Mucosa of rectum (tissue), 2 donors: ENCODE data around the gene MSH5.
"Not testable (repeated sequence)": the region's sequence is repeated elsewhere in the genome, so short reads cannot be mapped to it uniquely, and the experiment has no call there.

Source experiments
- H3K27ac ChIP-seq, 2 donors: one replicate each; pipeline ENCODE4 v1.7.0; 2013; ENCODE audit warnings: inconsistent platforms in 2 of 2, low read depth in 2 of 2, low read length in 2 of 2
- H3K27me3 ChIP-seq, 2 donors: one replicate each; pipeline ENCODE4 v1.7.0; 2013; ENCODE audit warnings: low read length in 2 of 2; ENCODE audit not compliant: control insufficient read depth in 2 of 2, insufficient read depth in 2 of 2
- H3K36me3 ChIP-seq, 2 donors: one replicate each; pipeline ENCODE4 v1.7.0; 2013; ENCODE audit warnings: low read length in 2 of 2; ENCODE audit not compliant: control insufficient read depth in 2 of 2, insufficient read depth in 2 of 2
- H3K4me1 ChIP-seq, 2 donors: one replicate each; pipeline ENCODE4 v1.7.0; 2013; ENCODE audit warnings: low read length in 2 of 2, mild to moderate bottlenecking in 1 of 2; ENCODE audit not compliant: control insufficient read depth in 2 of 2, insufficient read depth in 2 of 2
- H3K4me3 ChIP-seq, 2 donors: one replicate each; pipeline ENCODE4 v1.7.0; 2013; ENCODE audit warnings: low read length in 2 of 2
- H3K9ac ChIP-seq, 2 donors: one replicate each; pipeline ENCODE4 v1.7.0; 2013; ENCODE audit warnings: low read length in 2 of 2, low read depth in 1 of 2, mild to moderate bottlenecking in 1 of 2
- H3K9me3 ChIP-seq, 2 donors: one replicate each; pipeline ENCODE4 v1.7.0; 2013; ENCODE audit warnings: low read length in 2 of 2; ENCODE audit not compliant: control insufficient read depth in 2 of 2
- donor health status: healthy.
- donor health status: Normal muscosa, but diverticular disease.

Gene MSH5

GRCh38 chr6:31701666-31702404, 38.0 kb upstream of the MSH5 start:
- H3K9me3 ChIP-seq, result no peaks in the 10 kb centered on the region
- peak overlapping the region; percentile 91 to 96 for H3K4me3 ChIP-seq
- H3K27ac ChIP-seq, result peak overlapping the region; percentile 99

DNA sequence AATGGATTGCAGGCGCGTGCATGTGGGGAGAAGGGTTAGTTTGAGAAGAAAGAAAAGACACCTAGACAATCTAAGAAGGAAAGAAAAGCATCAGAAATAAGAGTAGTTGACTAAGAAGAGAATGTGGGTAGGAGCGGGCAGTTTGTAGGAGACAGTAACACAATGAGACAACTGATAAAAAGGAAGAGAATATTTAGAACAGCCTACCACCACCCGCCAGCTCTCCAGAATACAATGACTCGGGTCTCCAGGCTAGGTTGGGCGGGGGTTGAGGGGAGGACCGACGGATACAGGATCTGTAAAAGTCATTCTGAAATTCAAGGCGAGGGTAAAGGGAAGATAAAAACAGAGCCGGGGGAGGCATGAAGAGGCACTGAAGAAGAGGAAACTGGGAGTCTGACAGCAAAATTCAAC, 37.4 kb upstream of the MSH5 start:
- peak overlapping the region; percentile 91 to 96 for H3K4me3 ChIP-seq
- peak overlapping the region; percentile 100 for H3K9ac ChIP-seq
- peak overlapping the region; percentile 99 for H3K27ac ChIP-seq
- peaks cover 11 to 19% of the 10 kb centered on the region in 2 donors for H3K36me3 ChIP-seq
- H3K4me1 ChIP-seq, result peaks cover 17 to 24% of the 10 kb centered on the region in 2 donors
- H3K9me3 ChIP-seq, result no peaks in the 10 kb centered on the region
- H3K27me3 ChIP-seq, result no peaks in the 10 kb centered on the region

More at GRCh38 chr6:31701666-31702404, 38.0 kb upstream of the MSH5 start:
- H3K36me3 ChIP-seq, result peaks cover 16 to 19% of the 10 kb centered on the region in 2 donors
- peak overlapping the region; percentile 100 for H3K9ac ChIP-seq
- H3K27me3 ChIP-seq, result no peaks in the 10 kb centered on the region
- peaks cover 17 to 24% of the 10 kb centered on the region in 2 donors for H3K4me1 ChIP-seq

DNA sequence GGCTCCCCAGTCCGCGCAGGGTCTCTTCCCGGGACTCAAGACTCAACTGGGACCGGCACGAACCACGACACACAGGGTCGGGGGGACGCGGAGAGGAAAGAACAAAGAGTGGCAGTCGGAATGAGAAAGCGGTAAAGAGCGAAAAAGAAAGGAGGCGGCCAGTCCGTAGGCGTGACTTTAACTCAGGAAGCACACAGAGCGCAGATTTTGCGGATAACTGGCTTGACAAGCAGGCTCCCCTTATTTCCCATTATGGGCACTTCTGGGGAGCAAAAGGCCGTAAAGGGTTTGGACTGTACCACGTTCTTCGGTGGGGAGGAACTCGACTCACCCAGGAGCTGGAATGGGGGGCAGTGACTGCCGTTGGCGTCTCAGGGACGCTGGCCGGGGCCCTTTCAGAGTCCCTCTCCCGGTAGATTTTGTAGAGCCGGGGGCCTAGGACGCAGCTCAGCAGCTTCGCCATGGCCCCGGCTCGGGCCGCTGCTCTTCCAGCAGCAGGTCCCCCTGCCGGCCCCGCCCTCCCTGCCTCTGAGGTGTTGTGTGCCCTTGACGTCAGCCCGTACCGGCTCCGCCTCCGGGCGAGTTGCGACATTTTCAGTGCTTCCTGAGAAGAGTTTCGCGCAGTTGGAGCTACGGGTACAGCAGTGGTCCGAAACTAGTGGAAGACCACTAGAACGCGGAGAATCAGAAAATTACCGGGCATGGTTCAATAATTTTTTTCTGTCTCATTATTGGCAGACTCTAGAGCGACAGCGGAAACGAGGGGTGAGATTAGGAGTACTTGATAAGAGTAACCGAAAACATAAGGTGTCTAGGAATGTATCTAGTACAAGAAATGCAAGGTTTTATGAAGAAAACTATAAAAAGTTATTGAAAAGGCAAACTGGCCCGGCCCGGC, 36.7 kb upstream of the MSH5 start, which contains the start of gene ABHD16A:
Gene ABHD16A, minus strand, starts transcription at position 506 of the 898 bp plus-strand sequence. Its CDS starts 43 bp downstream, at position 463.
- Histone ChIP-seq H3K4me3 (peak within 1 kb of the TSS; percentile 91 to 96), H3K36me3 (peaks cover 7 to 15% of the 10 kb centered on the region in 2 donors), H3K4me1 (peaks cover 17 to 24% of the 10 kb centered on the region in 2 donors), H3K27ac (peak within 1 kb of the TSS; percentile 99), H3K9ac (peak within 1 kb of the TSS; percentile 100), H3K9me3 (no peaks in the 10 kb centered on the region), H3K27me3 (no peaks in the 10 kb centered on the region)

DNA sequence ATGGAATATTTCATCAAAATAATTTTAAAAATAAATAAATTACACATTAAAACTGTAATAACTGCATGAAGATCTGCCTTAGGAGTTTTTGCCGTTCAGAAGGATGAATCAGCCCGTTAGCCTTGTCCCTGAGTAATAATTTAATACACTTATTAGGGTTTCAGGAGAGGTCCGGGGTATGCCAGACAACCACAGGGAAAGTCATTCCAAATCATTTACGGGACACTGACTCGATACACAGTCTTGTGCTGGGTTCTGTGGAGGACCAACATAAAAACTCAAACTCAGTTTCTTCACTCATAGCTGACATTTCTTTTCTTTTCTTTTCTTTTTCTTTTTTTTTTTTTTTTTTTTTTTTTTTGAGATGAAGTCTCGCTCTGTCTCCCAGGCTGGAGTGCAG, 33.9 kb upstream of the MSH5 start:
- H3K27ac ChIP-seq, result no peak overlapping the region
- H3K9me3 ChIP-seq, result no peaks in the 10 kb centered on the region
- H3K36me3 ChIP-seq, result peaks cover under 1 to 3% of the 10 kb centered on the region in 2 donors
- peaks cover 18 to 26% of the 10 kb centered on the region in 2 donors for H3K4me1 ChIP-seq
- H3K9ac ChIP-seq, result no peak overlapping the region
- no peak overlapping the region for H3K4me3 ChIP-seq
- H3K27me3 ChIP-seq, result no peaks in the 10 kb centered on the region

DNA sequence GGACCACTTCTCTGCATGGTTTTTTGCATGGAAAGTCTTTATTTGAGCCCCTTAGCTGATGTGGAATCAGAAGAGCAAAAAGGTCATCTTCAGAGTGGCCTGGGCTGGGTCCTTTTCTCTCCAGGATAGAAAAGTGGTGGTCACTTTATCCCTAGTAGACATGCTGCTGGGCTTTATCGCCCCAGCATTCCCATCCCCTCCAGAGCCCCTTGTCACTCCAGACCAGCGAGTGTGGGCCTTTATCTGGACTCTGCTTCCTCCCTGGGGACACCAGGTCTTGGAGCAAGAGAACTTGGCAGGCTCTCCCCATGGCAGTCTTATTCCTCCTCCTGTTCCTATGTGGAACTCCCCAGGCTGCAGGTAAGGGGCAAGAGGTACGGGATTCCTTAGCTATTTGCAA, 33.2 kb upstream of the MSH5 start, which contains the start of gene LY6G6F:
Gene LY6G6F, plus strand, starts transcription at position 268 of the 400 bp plus-strand sequence. Its CDS starts 41 bp downstream, at position 309.
- Histone ChIP-seq H3K4me1 (peaks cover 18 to 26% of the 10 kb centered on the region in 2 donors), H3K9ac (no peak within 1 kb of the TSS), H3K4me3 (no peak within 1 kb of the TSS), H3K9me3 (no peaks in the 10 kb centered on the region), H3K27ac (no peak within 1 kb of the TSS), H3K27me3 (no peaks in the 10 kb centered on the region), H3K36me3 (no peaks in the 10 kb centered on the region)

DNA sequence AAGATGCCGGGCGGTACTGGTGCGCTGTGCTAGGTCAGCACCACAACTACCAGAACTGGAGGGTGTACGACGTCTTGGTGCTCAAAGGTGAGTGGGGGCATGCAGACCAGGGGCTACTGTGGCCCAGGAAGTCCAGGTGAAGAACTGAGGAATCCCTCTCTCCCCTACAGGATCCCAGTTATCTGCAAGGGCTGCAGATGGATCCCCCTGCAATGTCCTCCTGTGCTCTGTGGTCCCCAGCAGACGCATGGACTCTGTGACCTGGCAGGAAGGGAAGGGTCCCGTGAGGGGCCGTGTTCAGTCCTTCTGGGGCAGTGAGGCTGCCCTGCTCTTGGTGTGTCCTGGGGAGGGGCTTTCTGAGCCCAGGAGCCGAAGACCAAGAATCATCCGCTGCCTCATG, 32.1 kb upstream of the MSH5 start:
- no peaks in the 10 kb centered on the region for H3K27me3 ChIP-seq
- H3K9me3 ChIP-seq, result no peaks in the 10 kb centered on the region
- no peak overlapping the region for H3K9ac ChIP-seq
- H3K4me1 ChIP-seq, result peaks cover 11 to 19% of the 10 kb centered on the region in 2 donors
- no peak overlapping the region for H3K4me3 ChIP-seq
- H3K27ac ChIP-seq, result no peak overlapping the region
- H3K36me3 ChIP-seq, result no peaks in the 10 kb centered on the region

DNA sequence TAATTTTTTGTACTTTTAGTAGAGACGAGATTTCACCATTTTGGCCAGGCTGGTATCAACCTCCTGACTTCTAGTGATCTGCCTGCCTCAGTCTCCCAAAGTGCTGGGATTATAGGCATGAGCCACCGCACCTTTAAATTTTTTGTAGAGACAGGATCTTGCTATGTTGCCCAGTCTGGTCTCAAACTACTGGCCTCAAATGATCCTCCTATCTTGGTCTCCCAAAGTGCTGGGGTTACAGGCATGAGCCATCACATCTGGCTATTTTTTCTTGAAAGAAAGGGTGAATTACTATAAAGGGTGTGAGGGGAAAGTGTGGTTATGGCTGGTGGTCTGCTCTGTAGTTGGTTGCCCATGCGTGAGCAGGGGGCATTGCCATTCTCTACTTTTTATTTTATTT, 31.6 kb upstream of the MSH5 start:
- Histone ChIP-seq H3K9me3 (no peaks in the 10 kb centered on the region), H3K27me3 (no peaks in the 10 kb centered on the region)

GRCh38 chr6:31709157-31709556, 30.6 kb upstream of the MSH5 start:
- not testable (repeated sequence) for H3K27me3 ChIP-seq, H3K36me3 ChIP-seq, H3K4me3 ChIP-seq, H3K9me3 ChIP-seq, H3K9ac ChIP-seq, H3K27ac ChIP-seq
- peaks cover 17 to 27% of the 10 kb centered on the region in 2 donors for H3K4me1 ChIP-seq

More for the DNA sequence above, 31.6 kb upstream of the MSH5 start:
- no peak overlapping the region for H3K4me3 ChIP-seq
- no peaks in the 10 kb centered on the region for H3K36me3 ChIP-seq
- peaks cover 11 to 20% of the 10 kb centered on the region in 2 donors for H3K4me1 ChIP-seq
- no peak overlapping the region for H3K27ac ChIP-seq
- no peak overlapping the region for H3K9ac ChIP-seq

- H3K4me1 ChIP-seq, result peaks cover 21 to 37% of the 10 kb centered on the region in 2 donors
- peak overlapping the region; percentile 17 to 58 for H3K27ac ChIP-seq
- no peaks in the 10 kb centered on the region for H3K9me3 ChIP-seq
- no peaks in the 10 kb centered on the region for H3K36me3 ChIP-seq
- no peak overlapping the region for H3K4me3 ChIP-seq
- peak overlapping the region in 1 of 2 donors; percentile 43 for H3K9ac ChIP-seq
- no peaks in the 10 kb centered on the region for H3K27me3 ChIP-seq
Measured at GRCh38 chr6:31710523-31711219, 29.1 kb upstream of the MSH5 start.
